Adipose tissue (tissue), 3 donors: ENCODE data around the gene OTUD3. TPM values are rescaled to one million over a fixed set of nuclear protein-coding genes. Genes with fewer than 3 reads are reported as not detected.
"Not testable (repeated sequence)": the region's sequence is repeated elsewhere in the genome, so short reads cannot be mapped to it uniquely, and the experiment has no call there.

Source experiments
- H3K27ac ChIP-seq: one replicate; pipeline ENCODE4 v1.5.1; 2013; ENCODE audit warnings: low read depth, low read length
- WGBS, 3 donors: extraction: QIAGEN DNeasy Blood & Tissue Kit; methylation state at CpG; one replicate each; pipeline ENCODE4 v1.1.7; 2013; 5-methylcytosine and 5-hydroxymethylcytosine counted together
- polyA plus RNA-seq, 3 donors: library from polyadenylated mRNA; stranded (reverse); fragments of 200-250 nt; gene quantifications; one replicate each; pipeline ENCODE4 v1.2.3, GENCODE V29; 2013
- donor health status: healthy with polysubstance abuse.
- donor health status: Bipolar disorder and iron deficiency.
- donor health status: healthy.

The OTUD3 gene
- polyA plus RNA-seq: 1 to 10 TPM; 1.1 to 4.8 (median 2.3) TPM

GRCh38 chr1:19882111-19883071 lies at the start of gene OTUD3:
TSS of gene OTUD3 (plus strand) at chr1:19882395. CDS start at chr1:19882514, 119 bp downstream.
- 0 to 1% (median 0%) methylated on average over 70 to 97 of the region's 97 CpGs for WGBS, 3 donors

GRCh38 chr1:19835578-19835977 lies 46.6 kb upstream of the OTUD3 start:
- no peak overlapping the region for H3K27ac ChIP-seq
- 87 to 90% (median 90%) methylated on average over 4 of the region's 4 CpGs for WGBS, 3 donors

More at GRCh38 chr1:19882111-19883071, at the start of gene OTUD3:
- peak within 1 kb of the TSS; percentile 21 for H3K27ac ChIP-seq

GRCh38 chr1:19837866-19838265 lies 44.3 kb upstream of the OTUD3 start:
- no peak overlapping the region for H3K27ac ChIP-seq
- 44 to 81% (median 55%) methylated on average over 2 of the region's 2 CpGs for WGBS, 3 donors

- no peak overlapping the region for H3K27ac ChIP-seq
Observed at GRCh38 chr1:19840228-19840627, 42.0 kb upstream of the OTUD3 start.

GRCh38 chr1:19844731-19845495 lies 37.3 kb upstream of the OTUD3 start:
- no peak overlapping the region for H3K27ac ChIP-seq
- WGBS, 3 donors: 24 to 34% (median 25%) methylated on average over 11 of the region's 11 CpGs

- no peak overlapping the region for H3K27ac ChIP-seq
- WGBS, 3 donors: 85 to 94% (median 90%) methylated on average over 8 of the region's 8 CpGs
Observed at GRCh38 chr1:19845555-19845954, 36.6 kb upstream of the OTUD3 start.

DNA sequence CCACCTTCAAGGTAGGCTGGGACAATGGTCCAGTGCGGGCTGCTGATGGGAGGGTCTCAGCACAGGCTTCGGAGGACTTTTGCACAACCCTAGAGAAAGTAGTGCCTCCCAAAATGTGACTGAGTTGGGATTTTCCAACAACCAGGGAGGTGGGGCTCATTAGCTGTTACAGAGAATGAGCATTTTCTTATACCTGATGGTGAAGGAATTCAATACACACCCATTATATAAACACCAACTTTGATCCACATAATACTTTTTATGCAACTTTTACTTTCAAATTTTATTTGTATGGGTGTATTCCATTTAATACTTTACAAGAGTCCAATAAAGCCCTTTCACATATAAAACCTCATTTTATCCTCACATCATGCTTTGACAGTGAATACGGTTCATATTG lies 35.9 kb upstream of the OTUD3 start:
- no peak overlapping the region for H3K27ac ChIP-seq
- 94 to 97% (median 95%) methylated on average over 3 of the region's 3 CpGs for WGBS, 3 donors

DNA sequence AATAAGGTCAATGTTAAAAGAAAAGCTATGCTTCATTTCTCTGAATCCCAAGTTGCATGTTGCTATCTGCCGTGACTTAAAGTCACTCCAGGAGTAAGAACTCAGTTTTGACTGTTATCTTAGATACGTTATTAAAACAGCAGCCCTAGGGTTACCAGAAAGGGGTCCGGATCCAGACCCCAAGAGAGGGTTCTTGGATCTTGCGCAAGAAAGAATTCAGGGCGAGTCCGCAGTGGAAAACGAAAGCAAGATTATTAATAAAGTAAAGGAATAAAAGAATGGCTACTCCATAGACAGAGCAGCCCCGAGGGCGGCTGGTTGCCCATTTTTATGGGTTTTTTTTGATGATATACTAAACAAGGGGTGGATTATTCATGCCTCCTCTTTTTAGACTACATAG lies 34.9 kb upstream of the OTUD3 start:
- H3K27ac ChIP-seq: not testable (repeated sequence)
- 71 to 90% (median 77%) methylated on average over 9 of the region's 9 CpGs for WGBS, 3 donors

DNA sequence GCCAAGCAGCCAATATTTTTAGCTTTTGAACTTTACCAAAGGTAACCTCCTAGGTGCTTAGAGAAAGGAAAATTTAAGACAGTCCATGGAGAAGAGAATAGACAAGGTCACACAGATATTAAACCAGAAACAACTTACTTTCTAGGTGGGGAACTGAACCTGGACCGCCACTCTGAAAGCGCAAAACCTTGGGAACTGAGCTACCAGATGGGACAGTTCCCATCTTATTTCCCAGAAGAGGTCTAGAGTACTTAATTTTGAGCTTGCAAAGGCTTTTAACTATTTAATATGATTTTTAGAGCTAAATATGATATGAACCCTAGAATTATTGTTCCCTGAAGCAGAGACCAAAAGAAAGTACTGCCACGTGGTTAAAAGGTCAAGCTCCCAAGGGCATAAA lies 32.9 kb upstream of the OTUD3 start:
- WGBS, 3 donors: 50 to 84% (median 70%) methylated on average over 3 of the region's 3 CpGs
- not testable (repeated sequence) for H3K27ac ChIP-seq

GRCh38 chr1:19850214-19850613 lies 32.0 kb upstream of the OTUD3 start:
- WGBS, 3 donors: 48 to 88% (median 54%) methylated on average over 7 of the region's 7 CpGs
- H3K27ac ChIP-seq: no peak overlapping the region

GRCh38 chr1:19852036-19852435 lies 30.2 kb upstream of the OTUD3 start:
- no peak overlapping the region for H3K27ac ChIP-seq
- WGBS, 3 donors: 78 to 87% (median 84%) methylated on average over 1 of the region's 1 CpG

DNA sequence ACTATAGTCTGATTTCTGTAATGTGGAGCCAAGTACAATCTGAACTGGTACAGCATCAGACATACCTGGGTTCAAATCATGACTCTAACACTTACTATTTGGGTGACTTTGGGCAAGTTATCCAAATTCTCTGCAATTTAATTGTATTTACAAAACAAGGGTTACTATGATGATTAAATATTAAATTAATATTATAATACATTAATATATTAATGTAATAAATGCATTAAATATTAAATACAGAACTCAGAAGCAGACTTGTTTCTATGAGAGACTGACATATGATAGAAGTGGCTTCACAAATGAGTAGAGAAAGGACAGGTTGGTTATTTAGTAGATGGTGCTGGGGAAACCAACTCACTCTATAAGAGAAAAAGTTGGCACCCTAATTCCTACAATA lies 27.3 kb upstream of the OTUD3 start:
- H3K27ac ChIP-seq: no peak overlapping the region

- no peak overlapping the region for H3K27ac ChIP-seq
- WGBS, 3 donors: 10 to 46% (median 10%) methylated on average over 5 of the region's 5 CpGs
Observed at GRCh38 chr1:19858893-19859292, 23.3 kb upstream of the OTUD3 start.

- H3K27ac ChIP-seq: no peak overlapping the region
- 73 to 92% (median 88%) methylated on average over 2 of the region's 2 CpGs for WGBS, 3 donors
Observed at GRCh38 chr1:19859876-19860275, 22.3 kb upstream of the OTUD3 start.

GRCh38 chr1:19860418-19860817 lies 21.8 kb upstream of the OTUD3 start:
- WGBS, 3 donors: 70 to 79% (median 71%) methylated on average over 2 of the region's 2 CpGs
- no peak overlapping the region for H3K27ac ChIP-seq

GRCh38 chr1:19861034-19861433 lies 21.2 kb upstream of the OTUD3 start:
- H3K27ac ChIP-seq: no peak overlapping the region
- WGBS, 3 donors: 60 to 81% (median 65%) methylated on average over 2 of the region's 2 CpGs

DNA sequence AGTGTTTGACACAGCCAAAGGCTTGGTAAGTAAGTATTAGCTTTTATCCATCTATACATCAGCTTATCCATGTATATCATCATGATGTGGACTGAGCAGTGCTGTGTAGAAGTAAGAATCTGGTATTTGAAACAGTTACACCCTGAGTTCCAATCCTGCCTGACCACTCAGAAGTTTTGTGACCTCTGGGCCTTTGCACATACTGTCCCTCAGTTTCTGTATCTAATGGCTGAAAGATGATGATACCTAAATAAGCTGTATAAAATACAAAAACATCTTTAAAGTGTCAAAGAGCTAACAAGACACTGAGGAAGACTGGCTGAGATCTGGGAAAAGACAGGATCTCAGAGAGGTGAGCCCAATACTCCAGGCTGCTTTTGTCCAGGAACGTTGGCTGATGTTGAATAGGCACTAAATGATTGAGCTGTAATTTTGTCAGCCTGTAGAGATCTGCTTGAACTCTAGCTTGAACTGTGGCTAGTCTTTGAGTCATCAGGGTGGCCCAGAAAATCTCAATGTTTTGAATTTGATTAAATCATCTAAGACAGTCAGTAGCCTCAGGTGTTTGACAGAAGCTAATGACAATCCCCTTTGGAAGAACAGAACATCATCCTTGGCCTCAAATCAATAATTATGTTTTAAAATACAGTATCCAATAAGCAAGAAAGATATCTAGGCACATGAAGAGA lies 20.2 kb upstream of the OTUD3 start:
- H3K27ac ChIP-seq: no peak overlapping the region
- WGBS, 3 donors: 79 to 87% (median 86%) methylated on average over 1 of the region's 1 CpG

GRCh38 chr1:19862944-19863343 lies 19.3 kb upstream of the OTUD3 start:
- WGBS, 3 donors: 80 to 87% (median 86%) methylated on average over 3 of the region's 3 CpGs
- no peak overlapping the region for H3K27ac ChIP-seq
